T-cell (primary cell): Measurements from ENCODE around the gene NBPF11. TPM values are rescaled to one million over a fixed set of nuclear protein-coding genes. Genes with fewer than 3 reads are reported as not detected.
"Not testable (repeated sequence)": the region's sequence is repeated elsewhere in the genome, so short reads cannot be mapped to it uniquely, and the experiment has no call there.

ENCODE experiments used
- ATAC-seq, 4 experiments: fragments of 200-7000 bp in 3 of 4; fragments of 150-1000 bp in 1 of 4; cut with Tn5 transposase; replicated peaks in 1 of 4; 1 replicate in 3 of 4; 2 replicates in 1 of 4; pipeline ENCODE4 v1.10.0; 2021; ENCODE audit warnings: moderate library complexity in 3 of 4, mild to moderate bottlenecking in 2 of 4, moderate number of reproducible peaks in 1 of 4
- CTCF ChIA-PET, 2 donors: fragments of 300-600 bp; sonication (Branson Sonifier 250); formaldehyde crosslinking; loops; one replicate each; lab custom pipeline; 2022; ENCODE audit warnings: antibody characterized with exemption in 2 of 2; lab: Charles Lee
- POLR2A ChIA-PET, 2 donors: fragments of 300-600 bp; sonication (Branson Sonifier 250); formaldehyde crosslinking; loops; one replicate each; lab custom pipeline; 2022; ENCODE audit warnings: antibody characterized with exemption in 2 of 2; lab: Charles Lee
- DNase-seq, 35 experiments: peaks; one replicate each; pipeline versions ENCODE4 v3.0.0 to v3.0.0-alpha.2; 2013 to 2023
- H3K27ac ChIP-seq: one replicate; pipeline ENCODE4 v1.5.1; 2013; ENCODE audit warnings: low read length
- H3K27me3 ChIP-seq, 2 experiments: replicated peaks in 1 of 2; 1 replicate in 1 of 2; 2 replicates in 1 of 2; pipeline versions ENCODE4 v1.6.1 to v1.7.0; 2013; ENCODE audit warnings: low read length in 1 of 2, mixed read lengths in 1 of 2; ENCODE audit not compliant: control insufficient read depth in 2 of 2, insufficient read depth in 2 of 2; ENCODE audit errors: extremely low read depth in 1 of 2
- H3K36me3 ChIP-seq, 2 donors: 1 replicate in 1 of 2; 2 replicates in 1 of 2; pipeline versions ENCODE4 v1.6.1 to v1.7.0; 2013; ENCODE audit warnings: low read length in 1 of 2; ENCODE audit not compliant: control insufficient read depth in 2 of 2, insufficient read depth in 1 of 2; ENCODE audit errors: extremely low read depth in 1 of 2
- H3K4me1 ChIP-seq, 2 experiments: 1 replicate in 1 of 2; 2 replicates in 1 of 2; pipeline versions ENCODE4 v1.6.1 to v1.7.0; 2013; ENCODE audit warnings: low read length in 2 of 2, mixed read lengths in 1 of 2; ENCODE audit not compliant: insufficient read depth in 2 of 2, control insufficient read depth in 1 of 2; ENCODE audit errors: extremely low read depth in 1 of 2
- H3K4me3 ChIP-seq, 2 donors: 1 replicate in 1 of 2; 2 replicates in 1 of 2; pipeline versions ENCODE4 v1.5.1 to v1.7.0; 2013; ENCODE audit warnings: mild to moderate bottlenecking in 2 of 2, low read length in 1 of 2, moderate library complexity in 1 of 2; ENCODE audit not compliant: control insufficient read depth in 1 of 2; ENCODE audit errors: extremely low read depth in 1 of 2
- H3K9me3 ChIP-seq: 2 replicates; pipeline ENCODE4 v1.7.0; 2013
- H3K27ac Mint-ChIP-seq, 2 donors: one replicate each; pipeline ENCODE4 v1.8.0; 2020 to 2021; ENCODE audit warnings: mild to moderate bottlenecking in 2 of 2, mixed read lengths in 2 of 2
- H3K27me3 Mint-ChIP-seq, 2 donors: one replicate each; pipeline ENCODE4 v1.8.0; 2021 to 2022; ENCODE audit warnings: mixed read lengths in 2 of 2
- H3K36me3 Mint-ChIP-seq: one replicate; pipeline ENCODE4 v1.8.0; 2021; ENCODE audit warnings: mixed read lengths
- H3K4me1 Mint-ChIP-seq, 3 donors: one replicate each; pipeline ENCODE4 v1.8.0; 2020 to 2022; ENCODE audit warnings: mixed read lengths in 3 of 3, mild to moderate bottlenecking in 1 of 3
- H3K4me3 Mint-ChIP-seq, 3 donors: one replicate each; pipeline ENCODE4 v1.8.0; 2020 to 2022; ENCODE audit warnings: mild to moderate bottlenecking in 3 of 3, mixed read lengths in 3 of 3, moderate library complexity in 3 of 3
- H3K9me3 Mint-ChIP-seq, 3 donors: one replicate each; pipeline ENCODE4 v1.8.0; 2020 to 2022; ENCODE audit warnings: mixed read lengths in 3 of 3
- WGBS: methylation state at CpG from one replicate; pipeline ENCODE4 v1.1.5; 2013; ENCODE audit warnings: missing lambda C conversion rate; ENCODE audit not compliant: insufficient coverage; 5-methylcytosine and 5-hydroxymethylcytosine counted together
- total RNA-seq, 35 experiments: library from RNA in 6 of 35; stranded (reverse) in 6 of 35; fragments of 120-200 nt in 1 of 35; gene quantifications; one replicate each; pipeline versions ENCODE4 v1.2.1 to v1.2.4 and lab custom pipeline; 2013 to 2026

Gene NBPF11
- total RNA-seq, 5 donors from 2014 or later (not counting 1 experiment from before 2014, with no cell fraction given): 22.6 to 27.3 (median 23.6) TPM

- H3K27ac ChIP-seq, H3K27me3 ChIP-seq, CTCF ChIA-PET, H3K36me3 ChIP-seq, H3K27me3 Mint-ChIP-seq, DNase-seq, H3K9me3 Mint-ChIP-seq, H3K27ac Mint-ChIP-seq, ATAC-seq, H3K4me1 ChIP-seq, H3K36me3 Mint-ChIP-seq, H3K4me1 Mint-ChIP-seq, H3K4me3 ChIP-seq, H3K9me3 ChIP-seq, H3K4me3 Mint-ChIP-seq, POLR2A ChIA-PET: not testable (repeated sequence)
- WGBS: no CpG with 5 or more reads among the region's 2 CpGs
Observed at GRCh38 chr1:148138606-148139005, 13.5 kb downstream of the NBPF11 start.

GRCh38 chr1:148122341-148122740 is 29.7 kb downstream of the NBPF11 start:
- H3K4me1 ChIP-seq, H3K27ac Mint-ChIP-seq, H3K36me3 ChIP-seq, DNase-seq, H3K27me3 ChIP-seq, H3K4me3 Mint-ChIP-seq, POLR2A ChIA-PET, CTCF ChIA-PET, H3K9me3 ChIP-seq, H3K4me3 ChIP-seq, ATAC-seq, H3K27me3 Mint-ChIP-seq, H3K4me1 Mint-ChIP-seq, H3K9me3 Mint-ChIP-seq, H3K27ac ChIP-seq: not testable (repeated sequence)
- peaks cover 16% of the 10 kb centered on the region for H3K36me3 Mint-ChIP-seq
- WGBS: no CpG with 5 or more reads among the region's 5 CpGs

GRCh38 chr1:148120395-148120794 is 31.7 kb downstream of the NBPF11 start:
- H3K27ac ChIP-seq, H3K9me3 ChIP-seq, H3K27me3 ChIP-seq, H3K4me1 ChIP-seq, H3K9me3 Mint-ChIP-seq, H3K4me3 Mint-ChIP-seq, H3K4me3 ChIP-seq, ATAC-seq, H3K4me1 Mint-ChIP-seq, H3K27ac Mint-ChIP-seq, H3K27me3 Mint-ChIP-seq, CTCF ChIA-PET, H3K36me3 ChIP-seq, POLR2A ChIA-PET: not testable (repeated sequence)
- peak in 2 of 35 experiments; percentile 1 to 6 for DNase-seq
- WGBS: no CpG with 5 or more reads among the region's 5 CpGs
- peaks cover 14% of the 10 kb centered on the region for H3K36me3 Mint-ChIP-seq

- H3K36me3 Mint-ChIP-seq, H3K27me3 Mint-ChIP-seq, H3K4me1 ChIP-seq, ATAC-seq, DNase-seq, H3K4me1 Mint-ChIP-seq, H3K4me3 ChIP-seq, H3K27me3 ChIP-seq, H3K27ac Mint-ChIP-seq, CTCF ChIA-PET, H3K4me3 Mint-ChIP-seq, H3K9me3 ChIP-seq, H3K9me3 Mint-ChIP-seq, H3K36me3 ChIP-seq, H3K27ac ChIP-seq, POLR2A ChIA-PET: not testable (repeated sequence)
- WGBS: no CpG with 5 or more reads among the region's 2 CpGs
Observed at GRCh38 chr1:148095732-148096131, 56.3 kb downstream of the NBPF11 start.

GRCh38 chr1:148086196-148086595 is 65.9 kb downstream of the NBPF11 start:
- ATAC-seq, H3K4me3 ChIP-seq, H3K27me3 ChIP-seq, H3K4me3 Mint-ChIP-seq, H3K27me3 Mint-ChIP-seq, H3K9me3 Mint-ChIP-seq, H3K36me3 Mint-ChIP-seq, CTCF ChIA-PET, H3K27ac ChIP-seq, H3K27ac Mint-ChIP-seq, H3K36me3 ChIP-seq, POLR2A ChIA-PET, H3K9me3 ChIP-seq, H3K4me1 Mint-ChIP-seq, H3K4me1 ChIP-seq: not testable (repeated sequence)
- peak in 1 of 35 experiments; percentile 2 for DNase-seq
- no CpG with 5 or more reads among the region's 1 CpG for WGBS

GRCh38 chr1:148081205-148081604 is 70.9 kb downstream of the NBPF11 start:
- H3K27ac ChIP-seq, H3K27ac Mint-ChIP-seq, H3K4me1 Mint-ChIP-seq, H3K9me3 ChIP-seq, POLR2A ChIA-PET, H3K36me3 ChIP-seq, H3K27me3 Mint-ChIP-seq, DNase-seq, CTCF ChIA-PET, H3K36me3 Mint-ChIP-seq, H3K4me3 Mint-ChIP-seq, H3K4me3 ChIP-seq, H3K27me3 ChIP-seq, H3K9me3 Mint-ChIP-seq, H3K4me1 ChIP-seq: not testable (repeated sequence)
- peak; percentile 68 to 83 (median 73) for ATAC-seq
- WGBS: no CpG with 5 or more reads among the region's 1 CpG
